K562 (cell line): Measurements from ENCODE around the gene LLCFC1. TPM values are rescaled to one million over a fixed set of nuclear protein-coding genes. Genes with fewer than 3 reads are reported as not detected.

Experiments used
- ATAC-seq: fragments of 200-7000 bp; cut with Tn5 transposase; 3 replicates; pipeline ENCODE4 v1.9.1; 2020; ENCODE audit warnings: moderate library complexity
- BruUV-seq: library from RNA; stranded (reverse); fragments of 400-500 nt; replicated peaks from 2 replicates; lab custom pipeline; 2021; lab: Mats Ljungman, UMichigan
- CTCF ChIA-PET: fragments of 300-600 bp; formaldehyde crosslinking; extraction: SDS; loops from one replicate; lab custom pipeline; 2021; ENCODE audit warnings: low intra/inter-chr PET ratio; lab: Yijun Ruan, JAX
- POLR2A ChIA-PET: fragments of 300-600, 350-650 bp; sonication (Branson Sonifier 250); formaldehyde crosslinking; extraction: SDS; loops from one replicate; lab custom pipeline; 2021; ENCODE audit warnings: antibody characterized with exemption, inconsistent platforms; lab: Yijun Ruan, JAX
- DNase-seq, 4 experiments: peaks; one replicate each; pipeline versions ENCODE4 v3.0.0 to v3.0.0-alpha.2; 2011 to 2018; ENCODE audit warnings: low spot score in 3 of 4, mixed read lengths in 3 of 4; ENCODE audit errors: extremely low read depth in 1 of 4
- FAIRE-seq: peaks from 2 replicates; lab custom pipeline; 2011; peaks lifted over from hg19 to GRCh38; lab: Jason Lieb, UNC
- H2AFZ ChIP-seq: 2 replicates; pipeline ENCODE4 v1.6.0; 2011; ENCODE audit warnings: low read depth, low read length, control low read depth, inconsistent platforms
- H3K27ac ChIP-seq: fragments of 200-600 bp; 3 replicates; pipeline ENCODE4 v1.8.0; 2011; ENCODE audit warnings: low read depth, mild to moderate bottlenecking, control low read depth, inconsistent platforms, low read length, moderate library complexity, mixed read lengths; ENCODE audit errors: extremely low read depth
- H3K27me3 ChIP-seq, 2 experiments: fragments of 300-600 bp in 1 of 2; 2 replicates in 1 of 2; 3 replicates in 1 of 2; pipeline versions ENCODE4 v1.6.0 to v1.8.0; 2011; ENCODE audit warnings: inconsistent platforms in 2 of 2, low read length in 2 of 2, mild to moderate bottlenecking in 1 of 2, mixed read lengths in 1 of 2, moderate library complexity in 1 of 2; ENCODE audit not compliant: control insufficient read depth in 2 of 2, insufficient read depth in 2 of 2
- H3K36me3 ChIP-seq: fragments of 300-600 bp; 3 replicates; pipeline ENCODE4 v1.8.0; 2011; ENCODE audit warnings: mild to moderate bottlenecking, low read length, inconsistent platforms; ENCODE audit not compliant: control insufficient read depth, insufficient read depth
- H3K4me1 ChIP-seq, 2 experiments: fragments of 200-600 bp in 1 of 2; replicated peaks in 1 of 2; 2 replicates in 1 of 2; 3 replicates in 1 of 2; pipeline versions ENCODE4 v1.5.1 to v1.8.0; 2011; ENCODE audit warnings: inconsistent platforms in 2 of 2, low read length in 2 of 2, mild to moderate bottlenecking in 1 of 2, mixed read lengths in 1 of 2, moderate library complexity in 1 of 2; ENCODE audit not compliant: control insufficient read depth in 2 of 2, insufficient read depth in 2 of 2
- H3K4me2 ChIP-seq: 2 replicates; pipeline ENCODE4 v1.6.1; 2011; ENCODE audit warnings: low read length, control low read depth, inconsistent platforms, mixed read lengths; ENCODE audit not compliant: insufficient read depth
- H3K4me3 ChIP-seq: fragments of 200-600 bp; sonication (generic), shearing (Covaris generic); 2 replicates; pipeline ENCODE4 v1.5.1; 2016; ENCODE audit warnings: control low read depth, inconsistent platforms
- H3K79me2 ChIP-seq: fragments of 200-600 bp; 3 replicates; pipeline ENCODE4 v1.8.0; 2011; ENCODE audit warnings: low read length, inconsistent platforms; ENCODE audit not compliant: control insufficient read depth, insufficient read depth
- H3K9ac ChIP-seq, 2 experiments: 2 replicates each; pipeline versions ENCODE4 v1.6.0 to v1.6.1; 2011; ENCODE audit warnings: low read depth in 2 of 2, low read length in 2 of 2, control low read depth in 1 of 2, inconsistent platforms in 1 of 2, mild to moderate bottlenecking in 1 of 2, mixed read lengths in 1 of 2; ENCODE audit not compliant: insufficient read depth in 1 of 2
- H3K9me1 ChIP-seq: one replicate; pipeline ENCODE4 v1.6.0; 2011; ENCODE audit warnings: inconsistent platforms, mild to moderate bottlenecking, low read length, moderate library complexity; ENCODE audit not compliant: control insufficient read depth, insufficient read depth
- H3K9me3 ChIP-seq: replicated peaks from 2 replicates; pipeline ENCODE4 v1.5.1; 2011; ENCODE audit warnings: low read depth, low read length, inconsistent platforms; ENCODE audit not compliant: control insufficient read depth, insufficient read depth
- H4K20me1 ChIP-seq: replicated peaks from 2 replicates; pipeline ENCODE4 v1.6.1; 2011; ENCODE audit warnings: low read length, inconsistent platforms, mixed read lengths; ENCODE audit not compliant: control insufficient read depth, insufficient read depth
- CBX3 ChIP-seq, 2 experiments: IDR thresholded peaks; 1 replicate in 1 of 2; 2 replicates in 1 of 2; pipeline ENCODE4 v1.6.1; 2012; ENCODE audit warnings: inconsistent platforms in 2 of 2, low read length in 2 of 2, borderline replicate concordance in 1 of 2, control low read depth in 1 of 2
- KLF13 ChIP-seq: fragments of 450-650 bp; IDR thresholded peaks from 2 replicates; pipeline ENCODE4 v1.6.1; 2016; ENCODE audit warnings: missing genetic modification characterization, low read depth, mild to moderate bottlenecking, missing compliant biosample characterization, moderate library complexity, borderline replicate concordance
- RCOR1 ChIP-seq, 2 experiments: IDR thresholded peaks; 2 replicates each; pipeline ENCODE4 v1.6.1; 2012; ENCODE audit warnings: low read depth in 2 of 2, low read length in 2 of 2, borderline replicate concordance in 1 of 2, improper control_type of control experiment in 1 of 2
- YY1 ChIP-seq, 3 experiments: IDR thresholded peaks; 2 replicates each; pipeline ENCODE4 v1.6.1; 2011; ENCODE audit warnings: low read length in 2 of 3, mild to moderate bottlenecking in 2 of 3, moderate library complexity in 2 of 3, borderline replicate concordance in 1 of 3, control low read depth in 1 of 3, low read depth in 1 of 3; ENCODE audit not compliant: insufficient read depth in 3 of 3, insufficient replicate concordance in 2 of 3, control insufficient read depth in 1 of 3, insufficient read length in 1 of 3; ENCODE audit errors: extremely low read depth in 1 of 3
- ZNF408 ChIP-seq: fragments of 250-450 bp; sonication (Bioruptor Pico); IDR thresholded peaks from 2 replicates; pipeline ENCODE4 v1.4.0; 2020; ENCODE audit warnings: low read depth, mild to moderate bottlenecking, moderate library complexity
- WGBS: fragments of 100-300 bp; shearing (Covaris generic); methylation state at CpG from one replicate; pipeline ENCODE4 v1.1.6; 2016; ENCODE audit warnings: low coverage, mixed read lengths; ENCODE audit not compliant: insufficient coverage; ENCODE audit errors: missing lambda C conversion rate; 5-methylcytosine and 5-hydroxymethylcytosine counted together
- in situ Hi-C: fragments of 300-500 bp; cut with MboI; formaldehyde crosslinking; loops from 4 replicates; pipeline ENCODE4 v1.15.0; 2018; ENCODE audit warnings: inconsistent platforms, mixed read lengths
- intact Hi-C: fragments of 100-400 bp; cut with micrococcal nuclease; formaldehyde crosslinking; loops from 2 replicates; pipeline ENCODE4 v1.14.2; 2022
- polyA plus RNA-seq, 8 experiments: library from polyadenylated mRNA; depleted of rRNA in 4 of 8; stranded (reverse) in 5 of 8; unstranded in 3 of 8; fragments of >200 nt; fragmentation: Nextera tagmentation in 2 of 8; fragmentation: Illumina TruSeq in 1 of 8; extraction: Ambion mirVana in 2 of 8; extraction: Trizol in 1 of 8; gene quantifications; 2 replicates each; pipeline versions ENCODE4 v1.2.1 to v1.2.3, GENCODE V29; 2011 to 2014; ENCODE audit warnings: inconsistent platforms in 1 of 8, missing spikeins in 1 of 8
- total RNA-seq, 7 experiments: library from RNA; depleted of rRNA in 6 of 7; stranded (reverse); fragments of >200 nt in 6 of 7; fragmentation: Illumina TruSeq in 2 of 7; extraction: Trizol in 2 of 7; gene quantifications; 2 replicates each; pipeline versions ENCODE4 v1.2.1 to v1.2.3, GENCODE V29; 2011 to 2021; ENCODE audit warnings: low replicate concordance in 1 of 7
- TF ChIP-seq, protein P1 (sequence below), 2 experiments: IDR thresholded peaks; 2 replicates each; pipeline ENCODE4 v1.6.1; 2011; ENCODE audit warnings: borderline replicate concordance in 1 of 2, control low read depth in 1 of 2, low read depth in 1 of 2, low read length in 1 of 2, mild to moderate bottlenecking in 1 of 2, mixed read lengths in 1 of 2, moderate library complexity in 1 of 2; ENCODE audit not compliant: insufficient read depth in 1 of 2, insufficient read length in 1 of 2, poor library complexity in 1 of 2, severe bottlenecking in 1 of 2; ENCODE audit errors: extremely low read depth in 1 of 2
- TF ChIP-seq, protein P2 (sequence below): sonication (generic); formaldehyde crosslinking; IDR thresholded peaks from 2 replicates; pipeline ENCODE4 v1.9.0; 2022; ENCODE audit warnings: mild to moderate bottlenecking, missing genetic modification reagents
- TF ChIP-seq, protein P3 (sequence below): sonication (generic); formaldehyde crosslinking; IDR thresholded peaks from 2 replicates; pipeline ENCODE4 v1.5.0; 2020; ENCODE audit warnings: missing genetic modification reagents
- TF ChIP-seq, protein P4 (sequence below): sonication (generic); formaldehyde crosslinking; IDR thresholded peaks from 2 replicates; pipeline ENCODE4 v1.9.0; 2022; ENCODE audit warnings: mild to moderate bottlenecking, missing genetic modification reagents

LLCFC1 gene
- total and polyA plus RNA-seq, 9 of the 15 experiments (the other 6 are each of a cell fraction or from before 2014, with no cell fraction given): not detected

DNA sequence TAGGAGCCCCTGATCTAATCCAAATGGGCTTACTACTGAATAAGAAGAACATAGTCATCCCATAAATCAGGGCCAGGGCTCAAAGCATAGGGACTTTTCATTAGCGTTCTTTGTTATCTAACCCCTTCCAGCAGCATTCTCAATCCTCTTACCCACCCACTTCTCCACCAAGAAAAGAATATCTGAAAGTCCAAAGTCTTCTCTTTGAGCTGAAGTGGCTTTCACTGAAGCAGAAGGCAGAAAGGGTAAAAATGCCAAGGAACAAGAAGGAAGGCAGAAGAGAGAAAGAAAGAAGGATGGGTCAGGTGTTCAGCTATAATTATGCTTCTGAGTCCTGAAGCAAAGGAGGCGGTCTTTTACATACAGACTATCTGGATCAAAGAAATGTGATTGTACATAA, 15.9 kb upstream of the LLCFC1 start:
- H3K36me3 ChIP-seq: no peaks in the 10 kb centered on the region
- no peak for TF ChIP-seq ZNF408 (CRISPR knock-in tag)
- no peak overlapping the region for H3K4me3 ChIP-seq
- H3K27me3 ChIP-seq: peaks cover 12 to 31% of the 10 kb centered on the region in 2 experiments; a peak in 4 of 5 replicates
- H4K20me1 ChIP-seq: no peaks in the 10 kb centered on the region
- ATAC-seq: no peak
- BruUV-seq: no TSS peak
- intact Hi-C loops (no loop called here), in situ Hi-C loops (no loop called here)
- CTCF ChIA-PET: no interaction called here
- WGBS: 0% methylated on average over 2 of the region's 2 CpGs
- no peaks in the 10 kb centered on the region for H3K9me3 ChIP-seq
- no peak overlapping the region for H3K4me2 ChIP-seq
- FAIRE-seq: no peak
- POLR2A ChIA-PET: interaction anchor here (0.6 kb wide), 1 partner anchor 188 kb away, joined by 3 read pairs; no protein-coding TSS in a partner anchor
- H3K27ac ChIP-seq: no peak overlapping the region
- no peak overlapping the region for H3K9ac ChIP-seq
- H3K4me1 ChIP-seq: no peaks in the 10 kb centered on the region
- no peak overlapping the region for H2AFZ ChIP-seq
- H3K9me1 ChIP-seq: no peaks in the 10 kb centered on the region
- no peaks in the 10 kb centered on the region for H3K79me2 ChIP-seq
- DNase-seq: no peak

DNA sequence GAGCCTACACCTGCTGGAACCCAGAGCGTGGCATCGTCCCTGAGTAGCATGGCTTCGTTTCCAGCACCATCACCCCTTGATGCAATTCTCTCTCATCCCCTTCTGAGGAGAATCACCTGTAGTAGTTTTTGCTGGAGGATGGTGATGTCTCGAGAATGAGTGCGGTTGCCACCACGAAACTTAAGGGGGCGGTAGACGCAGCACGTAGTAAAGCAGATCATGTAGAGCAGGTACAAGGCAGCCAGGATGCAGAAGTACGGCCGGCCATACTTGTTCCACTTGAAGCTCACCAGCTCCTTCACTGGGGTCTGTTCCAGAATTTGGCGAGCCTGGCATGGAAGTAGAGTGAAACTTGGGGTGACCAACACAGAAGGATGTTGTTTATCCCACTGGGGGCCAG, 13.9 kb upstream of the LLCFC1 start:
- Histone ChIP-seq H3K27ac (no peak overlapping the region), H4K20me1 (no peaks in the 10 kb centered on the region; the same call in 1 of the 2 replicates), H3K4me2 (no peak overlapping the region), H3K9ac (no peak overlapping the region), H3K9me3 (no peaks in the 10 kb centered on the region), H3K4me3 (no peak overlapping the region), H3K36me3 (no peaks in the 10 kb centered on the region), H3K4me1 (no peaks in the 10 kb centered on the region), H2AFZ (no peak overlapping the region), H3K9me1 (no peaks in the 10 kb centered on the region), H3K79me2 (no peaks in the 10 kb centered on the region), H3K27me3 (peaks cover 21 to 36% of the 10 kb centered on the region in 2 experiments)
- WGBS: 2% methylated on average over 12 of the region's 12 CpGs
- peak; percentile 80 for FAIRE-seq
- ChIA-PET POLR2A (interaction anchor here (1.3 to 1.5 kb wide), 2 partner anchors 8 to 10 kb away, joined by 3 to 6 read pairs; partner anchors contain the start of gene TRPV5), CTCF (interaction anchor here (0.7 to 1.6 kb wide), 3 partner anchors 72 to 78 kb away, joined by 3 to 11 read pairs (median 7); no protein-coding TSS in a partner anchor)
- BruUV-seq: no TSS peak
- in situ Hi-C loops (no loop called here), intact Hi-C loops (loop anchor here (1.0 kb wide), 1 partner anchor 78 kb away; no protein-coding TSS in a partner anchor)
- peak; percentile 89 for ATAC-seq
- peak; percentile 49 to 57 (median 50) for DNase-seq
- TF ChIP-seq YY1 (IDR thresholded peaks at IDR 0.05; ENCODE audit: borderline replicate concordance in 1 of 3, control insufficient read depth in 1 of 3, extremely low read depth in 1 of 3, insufficient read depth in 3 of 3, insufficient read length in 1 of 3, insufficient replicate concordance in 2 of 3, low read depth in 1 of 3, low read length in 2 of 3) (peak in 1 of 3 experiments; percentile 52), RCOR1 (IDR thresholded peaks at IDR 0.05; ENCODE audit: borderline replicate concordance in 1 of 2, low read depth in 2 of 2, low read length in 2 of 2) (peak in 1 of 2 experiments; percentile 33; a peak in 1 of 4 replicates), KLF13 (no peak), CBX3 (IDR thresholded peaks at IDR 0.05; ENCODE audit: borderline replicate concordance in 1 of 2, low read length in 2 of 2) (peak in 1 of 2 experiments; percentile 53; a peak in 1 of 3 replicates)
- TF ChIP-seq, protein P1, sequence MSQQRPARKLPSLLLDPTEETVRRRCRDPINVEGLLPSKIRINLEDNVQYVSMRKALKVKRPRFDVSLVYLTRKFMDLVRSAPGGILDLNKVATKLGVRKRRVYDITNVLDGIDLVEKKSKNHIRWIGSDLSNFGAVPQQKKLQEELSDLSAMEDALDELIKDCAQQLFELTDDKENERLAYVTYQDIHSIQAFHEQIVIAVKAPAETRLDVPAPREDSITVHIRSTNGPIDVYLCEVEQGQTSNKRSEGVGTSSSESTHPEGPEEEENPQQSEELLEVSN (IDR thresholded peaks at IDR 0.05; ENCODE audit: borderline replicate concordance in 1 of 2, extremely low read depth in 1 of 2, insufficient read depth in 1 of 2, insufficient read length in 1 of 2, low read depth in 1 of 2, low read length in 1 of 2, poor library complexity in 1 of 2, severe bottlenecking in 1 of 2): peak in 1 of 2 experiments; percentile 83
- TF ChIP-seq, protein P2, sequence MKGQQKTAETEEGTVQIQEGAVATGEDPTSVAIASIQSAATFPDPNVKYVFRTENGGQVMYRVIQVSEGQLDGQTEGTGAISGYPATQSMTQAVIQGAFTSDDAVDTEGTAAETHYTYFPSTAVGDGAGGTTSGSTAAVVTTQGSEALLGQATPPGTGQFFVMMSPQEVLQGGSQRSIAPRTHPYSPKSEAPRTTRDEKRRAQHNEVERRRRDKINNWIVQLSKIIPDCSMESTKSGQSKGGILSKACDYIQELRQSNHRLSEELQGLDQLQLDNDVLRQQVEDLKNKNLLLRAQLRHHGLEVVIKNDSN (CRISPR knock-in tag): peak; percentile 86
- TF ChIP-seq, protein P3, sequence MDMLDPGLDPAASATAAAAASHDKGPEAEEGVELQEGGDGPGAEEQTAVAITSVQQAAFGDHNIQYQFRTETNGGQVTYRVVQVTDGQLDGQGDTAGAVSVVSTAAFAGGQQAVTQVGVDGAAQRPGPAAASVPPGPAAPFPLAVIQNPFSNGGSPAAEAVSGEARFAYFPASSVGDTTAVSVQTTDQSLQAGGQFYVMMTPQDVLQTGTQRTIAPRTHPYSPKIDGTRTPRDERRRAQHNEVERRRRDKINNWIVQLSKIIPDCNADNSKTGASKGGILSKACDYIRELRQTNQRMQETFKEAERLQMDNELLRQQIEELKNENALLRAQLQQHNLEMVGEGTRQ (CRISPR knock-in tag): peak; percentile 72
- TF ChIP-seq, protein P4, sequence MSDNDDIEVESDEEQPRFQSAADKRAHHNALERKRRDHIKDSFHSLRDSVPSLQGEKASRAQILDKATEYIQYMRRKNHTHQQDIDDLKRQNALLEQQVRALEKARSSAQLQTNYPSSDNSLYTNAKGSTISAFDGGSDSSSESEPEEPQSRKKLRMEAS (CRISPR knock-in tag): peak; percentile 70
